Tibial nerve (tissue), 4 donors: ENCODE data around the gene IGFALS. TPM values are rescaled to one million over a fixed set of nuclear protein-coding genes. Genes with fewer than 3 reads are reported as not detected.
A peak's percentile ranks its signal among the peaks of the same experiment; 100 is the strongest.

Source experiments
- DNase-seq, 2 donors: peaks; one replicate each; pipeline ENCODE4 v3.0.0-alpha.2; 2019; ENCODE audit warnings: low spot score in 2 of 2
- H3K27ac ChIP-seq, 4 donors: fragments of 200-600 bp; sonication (generic) in 3 of 4; one replicate each; pipeline ENCODE4 v1.5.1; 2017 to 2019; ENCODE audit warnings: mild to moderate bottlenecking in 1 of 4
- H3K27me3 ChIP-seq, 2 donors: fragments of 200-600 bp; sonication (generic) in 1 of 2; one replicate each; pipeline versions ENCODE4 v1.5.1 to v1.6.0; 2017 to 2019
- H3K36me3 ChIP-seq, 3 donors: fragments of 200-600 bp; sonication (generic); one replicate each; pipeline ENCODE4 v1.5.1; 2018 to 2019
- H3K4me1 ChIP-seq, 4 donors: fragments of 200-600 bp; sonication (generic) in 3 of 4; one replicate each; pipeline ENCODE4 v1.5.1; 2017 to 2019
- H3K4me3 ChIP-seq, 4 donors: fragments of 200-600 bp; sonication (generic) in 3 of 4; one replicate each; pipeline ENCODE4 v1.5.1; 2017 to 2019; ENCODE audit warnings: mild to moderate bottlenecking in 1 of 4, moderate library complexity in 1 of 4
- H3K9me3 ChIP-seq, 4 donors: fragments of 200-600 bp; sonication (generic) in 3 of 4; one replicate each; pipeline ENCODE4 v1.5.1; 2017 to 2019
- EP300 ChIP-seq, 2 donors: sonication (generic); formaldehyde crosslinking; IDR thresholded peaks; one replicate each; pipeline ENCODE4 v1.6.1; 2017; ENCODE audit warnings: antibody characterized with exemption in 2 of 2, mild to moderate bottlenecking in 1 of 2
- POLR2A ChIP-seq, 2 donors: fragments of 450-650 bp; IDR thresholded peaks; one replicate each; pipeline ENCODE4 v1.6.1; 2017; ENCODE audit warnings: antibody characterized with exemption in 2 of 2, mild to moderate bottlenecking in 2 of 2, moderate library complexity in 2 of 2
- WGBS, 2 donors: methylation state at CpG; one replicate each; pipeline ENCODE4 v1.1.5; 2018; 5-methylcytosine and 5-hydroxymethylcytosine counted together
- total RNA-seq, 4 donors: library from RNA; depleted of rRNA; stranded (reverse); fragments of >200 nt; gene quantifications; one replicate each; pipeline ENCODE4 v1.1.0, GENCODE V29; 2016
- TF ChIP-seq, protein P1 (sequence below), 5 experiments: fragments of 200-600 bp in 3 of 5; fragments of 450-650 bp in 2 of 5; sonication (generic) in 3 of 5; IDR thresholded peaks; one replicate each; pipeline ENCODE4 v1.5.1; 2016 to 2019; ENCODE audit warnings: antibody characterized with exemption in 5 of 5, mild to moderate bottlenecking in 3 of 5, moderate library complexity in 2 of 5

The IGFALS gene
- total RNA-seq, 4 donors from 2014 or later: 0.63 to 1.6 TPM; not detected in 2

- no peak overlapping the region for H3K27ac ChIP-seq
- no peak for DNase-seq
- peaks cover 0 to 8% (median 0%) of the 10 kb centered on the region in 4 donors for H3K4me1 ChIP-seq
- H3K36me3 ChIP-seq: peaks cover 0 to 98% (median 18%) of the 10 kb centered on the region in 3 donors
- WGBS, 2 donors: 77 to 83% methylated on average over 17 to 18 of the region's 18 CpGs
- no peak for TF ChIP-seq EP300 (IDR thresholded peaks at IDR 0.05)
- H3K27me3 ChIP-seq: no peaks in the 10 kb centered on the region
- no peak overlapping the region for H3K4me3 ChIP-seq
- H3K9me3 ChIP-seq: no peaks in the 10 kb centered on the region
Observed at GRCh38 chr16:1758923-1759322, 34.6 kb downstream of the IGFALS start.

- Histone ChIP-seq H3K4me1 (no peaks in the 10 kb centered on the region), H3K36me3 (peaks cover 0 to 92% (median 13%) of the 10 kb centered on the region in 3 donors), H3K27ac (peak overlapping the region in 1 of 4 donors; percentile 7), H3K27me3 (no peaks in the 10 kb centered on the region), H3K9me3 (no peaks in the 10 kb centered on the region), H3K4me3 (no peak overlapping the region)
- TF ChIP-seq EP300 (IDR thresholded peaks at IDR 0.05) (no peak), POLR2A (IDR thresholded peaks at IDR 0.05) (no peak)
- TF ChIP-seq, protein P1, sequence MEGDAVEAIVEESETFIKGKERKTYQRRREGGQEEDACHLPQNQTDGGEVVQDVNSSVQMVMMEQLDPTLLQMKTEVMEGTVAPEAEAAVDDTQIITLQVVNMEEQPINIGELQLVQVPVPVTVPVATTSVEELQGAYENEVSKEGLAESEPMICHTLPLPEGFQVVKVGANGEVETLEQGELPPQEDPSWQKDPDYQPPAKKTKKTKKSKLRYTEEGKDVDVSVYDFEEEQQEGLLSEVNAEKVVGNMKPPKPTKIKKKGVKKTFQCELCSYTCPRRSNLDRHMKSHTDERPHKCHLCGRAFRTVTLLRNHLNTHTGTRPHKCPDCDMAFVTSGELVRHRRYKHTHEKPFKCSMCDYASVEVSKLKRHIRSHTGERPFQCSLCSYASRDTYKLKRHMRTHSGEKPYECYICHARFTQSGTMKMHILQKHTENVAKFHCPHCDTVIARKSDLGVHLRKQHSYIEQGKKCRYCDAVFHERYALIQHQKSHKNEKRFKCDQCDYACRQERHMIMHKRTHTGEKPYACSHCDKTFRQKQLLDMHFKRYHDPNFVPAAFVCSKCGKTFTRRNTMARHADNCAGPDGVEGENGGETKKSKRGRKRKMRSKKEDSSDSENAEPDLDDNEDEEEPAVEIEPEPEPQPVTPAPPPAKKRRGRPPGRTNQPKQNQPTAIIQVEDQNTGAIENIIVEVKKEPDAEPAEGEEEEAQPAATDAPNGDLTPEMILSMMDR (IDR thresholded peaks at IDR 0.05): no peak
- 91 to 93% methylated on average over 30 to 37 of the region's 37 CpGs for WGBS, 2 donors
- DNase-seq: no peak
Observed at GRCh38 chr16:1757714-1758461, 35.6 kb downstream of the IGFALS start.

GRCh38 chr16:1754204-1754603, 39.3 kb downstream of the IGFALS start:
- no peaks in the 10 kb centered on the region for H3K9me3 ChIP-seq
- no peaks in the 10 kb centered on the region for H3K4me1 ChIP-seq
- H3K27ac ChIP-seq: no peak overlapping the region
- H3K36me3 ChIP-seq: peaks cover 0 to 92% (median 18%) of the 10 kb centered on the region in 3 donors
- 85 to 89% methylated on average over 12 of the region's 12 CpGs for WGBS, 2 donors
- DNase-seq: no peak
- H3K4me3 ChIP-seq: no peak overlapping the region
- H3K27me3 ChIP-seq: no peaks in the 10 kb centered on the region
- TF ChIP-seq POLR2A (IDR thresholded peaks at IDR 0.05): no peak

DNA sequence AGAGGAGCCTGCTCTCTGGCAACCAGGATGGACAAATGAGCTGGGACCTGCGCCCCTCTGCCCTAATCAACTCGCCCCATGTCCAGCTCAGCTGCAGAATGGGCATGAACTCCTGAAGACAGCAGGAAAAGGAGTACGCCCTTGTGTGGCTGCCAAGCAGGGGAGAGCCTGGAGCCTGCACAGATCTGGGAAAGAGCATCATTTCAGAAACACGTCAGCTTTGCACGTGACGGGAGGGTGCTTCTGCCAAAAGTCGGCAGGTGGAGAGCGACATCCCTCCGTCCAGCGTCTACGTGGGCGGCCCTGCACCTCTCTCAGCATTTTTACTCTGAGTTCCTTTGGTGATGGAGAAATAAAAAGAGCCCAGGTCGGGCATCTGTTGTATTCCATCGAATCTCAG, 40.7 kb downstream of the IGFALS start:
- no peak for DNase-seq
- no peak overlapping the region for H3K27ac ChIP-seq
- H3K9me3 ChIP-seq: no peaks in the 10 kb centered on the region
- H3K36me3 ChIP-seq: peaks cover 0 to 92% (median 31%) of the 10 kb centered on the region in 3 donors
- H3K4me3 ChIP-seq: no peak overlapping the region
- H3K4me1 ChIP-seq: no peaks in the 10 kb centered on the region
- no peaks in the 10 kb centered on the region for H3K27me3 ChIP-seq
- TF ChIP-seq, protein P1 (IDR thresholded peaks at IDR 0.05): no peak
- TF ChIP-seq EP300 (IDR thresholded peaks at IDR 0.05): no peak
- TF ChIP-seq POLR2A (IDR thresholded peaks at IDR 0.05): no peak
- WGBS, 2 donors: 92 to 94% methylated on average over 14 of the region's 14 CpGs

- Histone ChIP-seq H3K4me3 (no peak overlapping the region), H3K27ac (no peak overlapping the region), H3K36me3 (peaks cover 4 to 92% (median 31%) of the 10 kb centered on the region in 3 donors), H3K9me3 (no peaks in the 10 kb centered on the region), H3K27me3 (no peaks in the 10 kb centered on the region), H3K4me1 (no peaks in the 10 kb centered on the region)
- DNase-seq: no peak
- TF ChIP-seq EP300 (IDR thresholded peaks at IDR 0.05): no peak
- no peak for TF ChIP-seq POLR2A (IDR thresholded peaks at IDR 0.05)
- TF ChIP-seq, protein P1 (IDR thresholded peaks at IDR 0.05): no peak
- 93 to 94% methylated on average over 16 of the region's 16 CpGs for WGBS, 2 donors
Observed at GRCh38 chr16:1751946-1752345, 41.6 kb downstream of the IGFALS start.
